Liver (tissue), 9 donors: ENCODE results near the gene FAM163A. TPM values are rescaled to one million over a fixed set of nuclear protein-coding genes. Genes with fewer than 3 reads are reported as not detected.

Experiments
- DNase-seq: peaks from one replicate; pipeline ENCODE4 v3.0.0-alpha.2; 2017; ENCODE audit warnings: low spot score
- H3K27ac ChIP-seq, 2 donors: one replicate each; pipeline ENCODE4 v1.7.0; 2013; ENCODE audit warnings: inconsistent platforms in 2 of 2, low read length in 2 of 2, control low read depth in 1 of 2, low read depth in 1 of 2, mild to moderate bottlenecking in 1 of 2
- H3K27me3 ChIP-seq, 4 donors: one replicate each; pipeline versions ENCODE4 v1.6.1 to v1.7.0; 2013; ENCODE audit warnings: low read length in 3 of 4, inconsistent platforms in 1 of 4, mild to moderate bottlenecking in 1 of 4, moderate library complexity in 1 of 4; ENCODE audit not compliant: control insufficient read depth in 4 of 4, insufficient read depth in 4 of 4
- H3K36me3 ChIP-seq, 4 donors: one replicate each; pipeline versions ENCODE4 v1.6.1 to v1.7.0; 2013; ENCODE audit warnings: low read length in 3 of 4, mild to moderate bottlenecking in 3 of 4, low read depth in 1 of 4, moderate library complexity in 1 of 4; ENCODE audit not compliant: control insufficient read depth in 4 of 4, insufficient read depth in 3 of 4
- H3K4me1 ChIP-seq, 4 donors: one replicate each; pipeline versions ENCODE4 v1.6.1 to v1.7.0; 2013; ENCODE audit warnings: low read length in 3 of 4, mild to moderate bottlenecking in 3 of 4, moderate library complexity in 1 of 4; ENCODE audit not compliant: control insufficient read depth in 4 of 4, insufficient read depth in 4 of 4
- H3K4me3 ChIP-seq, 3 donors: one replicate each; pipeline versions ENCODE4 v1.6.1 to v1.7.0; 2013; ENCODE audit warnings: low read length in 3 of 3, control low read depth in 1 of 3, low read depth in 1 of 3, mild to moderate bottlenecking in 1 of 3
- H3K9ac ChIP-seq, 2 donors: one replicate each; pipeline ENCODE4 v1.7.0; 2013; ENCODE audit warnings: low read length in 2 of 2, mild to moderate bottlenecking in 2 of 2, moderate library complexity in 2 of 2, control low read depth in 1 of 2, low read depth in 1 of 2
- H3K9me3 ChIP-seq, 4 donors: one replicate each; pipeline versions ENCODE4 v1.6.1 to v1.7.0; 2013; ENCODE audit warnings: low read length in 3 of 4; ENCODE audit not compliant: control insufficient read depth in 4 of 4
- ATF3 ChIP-seq: IDR thresholded peaks from 2 replicates; pipeline ENCODE4 v1.6.1; 2016; ENCODE audit warnings: antibody characterized with exemption
- EGR1 ChIP-seq, 2 donors: IDR thresholded peaks; 2 replicates each; pipeline ENCODE4 v1.6.1; 2016 to 2018; ENCODE audit warnings: antibody characterized with exemption in 2 of 2, low read depth in 2 of 2
- FOXA1 ChIP-seq: IDR thresholded peaks from 2 replicates; pipeline ENCODE4 v1.6.1; 2016; ENCODE audit warnings: antibody characterized with exemption
- FOXA2 ChIP-seq: IDR thresholded peaks from 2 replicates; pipeline ENCODE4 v1.6.1; 2016; ENCODE audit warnings: antibody characterized with exemption
- GABPA ChIP-seq, 2 donors: IDR thresholded peaks in 1 of 2; conservative IDR thresholded peaks in 1 of 2; 2 replicates each; pipeline ENCODE4 v1.6.1; 2016; ENCODE audit warnings: antibody characterized with exemption in 2 of 2, mild to moderate bottlenecking in 1 of 2, moderate library complexity in 1 of 2
- HNF4A ChIP-seq, 2 donors: conservative IDR thresholded peaks; 2 replicates each; pipeline ENCODE4 v1.6.1; 2016; ENCODE audit warnings: antibody characterized with exemption in 2 of 2, mild to moderate bottlenecking in 2 of 2
- HNF4G ChIP-seq: IDR thresholded peaks from 2 replicates; pipeline ENCODE4 v1.6.1; 2016; ENCODE audit warnings: antibody characterized with exemption
- JUND ChIP-seq, 2 donors: IDR thresholded peaks; 2 replicates each; pipeline ENCODE4 v1.6.1; 2016; ENCODE audit warnings: antibody characterized with exemption in 2 of 2
- MAX ChIP-seq: IDR thresholded peaks from 2 replicates; pipeline ENCODE4 v1.6.1; 2016; ENCODE audit warnings: antibody characterized with exemption
- NR2F2 ChIP-seq: IDR thresholded peaks from 2 replicates; pipeline ENCODE4 v1.6.1; 2016; ENCODE audit warnings: antibody characterized with exemption
- RAD21 ChIP-seq, 2 donors: IDR thresholded peaks; 2 replicates each; pipeline ENCODE4 v1.6.1; 2016; ENCODE audit warnings: antibody characterized with exemption in 2 of 2, mild to moderate bottlenecking in 2 of 2
- REST ChIP-seq: IDR thresholded peaks from 2 replicates; pipeline ENCODE4 v1.6.1; 2016; ENCODE audit warnings: antibody characterized with exemption, mild to moderate bottlenecking
- RXRA ChIP-seq, 2 donors: IDR thresholded peaks; 2 replicates each; pipeline ENCODE4 v1.6.1; 2017 to 2018; ENCODE audit warnings: antibody characterized with exemption in 2 of 2, mild to moderate bottlenecking in 1 of 2
- SP1 ChIP-seq: IDR thresholded peaks from 2 replicates; pipeline ENCODE4 v1.6.1; 2018; ENCODE audit warnings: antibody characterized with exemption, mild to moderate bottlenecking
- TAF1 ChIP-seq: conservative IDR thresholded peaks from 2 replicates; pipeline ENCODE4 v1.6.1; 2016; ENCODE audit warnings: antibody characterized with exemption, mild to moderate bottlenecking
- YY1 ChIP-seq: IDR thresholded peaks from 2 replicates; pipeline ENCODE4 v1.6.1; 2016; ENCODE audit warnings: antibody characterized with exemption, mild to moderate bottlenecking
- WGBS: extraction: QIAGEN DNeasy Blood & Tissue Kit; methylation state at CpG from one replicate; pipeline ENCODE4 v1.1.7; 2013; 5-methylcytosine and 5-hydroxymethylcytosine counted together
- polyA plus RNA-seq, 2 donors: library from polyadenylated mRNA; stranded (reverse) in 1 of 2; unstranded in 1 of 2; fragments of 200-250 nt in 1 of 2; fragments of >200 nt in 1 of 2; fragmentation: Nextera tagmentation in 1 of 2; extraction: Ambion mirVana in 1 of 2; gene quantifications; one replicate each; pipeline versions ENCODE4 v1.2.1 to v1.2.3, GENCODE V29; 2013 to 2015
- total RNA-seq, 2 donors: library from RNA; depleted of rRNA; stranded (reverse); fragments of >200 nt; gene quantifications; one replicate each; pipeline ENCODE4 v1.2.3, GENCODE V29; 2014
- donor health status: healthy.
- donor health status: healthy.
- donor health status: healthy.
- donor health status: healthy.
- donor health status: healthy.

FAM163A gene
- total and polyA plus RNA-seq, 4 donors: 0.07 TPM; not detected in 3

GRCh38 chr1:179744401-179745130 is 1.5 kb downstream of the FAM163A start:
- Histone ChIP-seq H3K9ac (no peak overlapping the region), H3K27ac (no peak overlapping the region), H3K9me3 (peaks cover 0 to 3% (median 0%) of the 10 kb centered on the region in 4 donors), H3K4me3 (no peak overlapping the region), H3K27me3 (peaks cover 0 to 8% (median 6%) of the 10 kb centered on the region in 4 donors), H3K36me3 (no peaks in the 10 kb centered on the region), H3K4me1 (peaks cover 4 to 17% (median 14%) of the 10 kb centered on the region in 4 donors)
- no peak for DNase-seq
- TF ChIP-seq HNF4A (conservative IDR thresholded peaks at IDR 0.05) (no peak), RXRA (IDR thresholded peaks at IDR 0.05) (peak in 1 of 2 donors; percentile 8), SP1 (no peak)
- WGBS: 25% methylated on average over 37 of the region's 37 CpGs

- WGBS: 54% methylated on average over 8 of the region's 8 CpGs
- H3K27ac ChIP-seq: no peak overlapping the region
- no peak for DNase-seq
- peaks cover 0 to 8% (median 6%) of the 10 kb centered on the region in 4 donors for H3K27me3 ChIP-seq
- peaks cover 4 to 17% (median 14%) of the 10 kb centered on the region in 4 donors for H3K4me1 ChIP-seq
- H3K9me3 ChIP-seq: peaks cover 0 to 3% (median 0%) of the 10 kb centered on the region in 4 donors
- no peak overlapping the region for H3K4me3 ChIP-seq
- no peaks in the 10 kb centered on the region for H3K36me3 ChIP-seq
- H3K9ac ChIP-seq: no peak overlapping the region
- no peak for TF ChIP-seq ATF3
- no peak for TF ChIP-seq YY1
Observed at GRCh38 chr1:179745131-179745611, 2.1 kb downstream of the FAM163A start.

GRCh38 chr1:179745743-179746142 is 2.7 kb downstream of the FAM163A start:
- TF ChIP-seq NR2F2 (no peak), MAX (no peak), YY1 (no peak), ATF3 (no peak), FOXA2 (no peak), TAF1 (no peak), GABPA (IDR thresholded peaks at IDR 0.05 in 1 of 2, conservative IDR thresholded peaks at IDR 0.05 in 1 of 2) (no peak), RAD21 (IDR thresholded peaks at IDR 0.05) (no peak), JUND (IDR thresholded peaks at IDR 0.05) (no peak), HNF4G (no peak), FOXA1 (no peak), REST (no peak), RXRA (IDR thresholded peaks at IDR 0.05) (no peak), HNF4A (conservative IDR thresholded peaks at IDR 0.05) (no peak), EGR1 (IDR thresholded peaks at IDR 0.05; ENCODE audit: low read depth in 2 of 2) (no peak)
- Histone ChIP-seq H3K4me3 (no peak overlapping the region), H3K4me1 (peaks cover 4 to 17% (median 14%) of the 10 kb centered on the region in 4 donors), H3K27ac (no peak overlapping the region), H3K9ac (no peak overlapping the region), H3K27me3 (peaks cover 0 to 8% (median 6%) of the 10 kb centered on the region in 4 donors), H3K9me3 (peaks cover 0 to 3% (median 0%) of the 10 kb centered on the region in 4 donors), H3K36me3 (no peaks in the 10 kb centered on the region)
- WGBS: 70% methylated on average over 4 of the region's 4 CpGs
- no peak for DNase-seq
